Activated CD4-positive, alpha-beta memory T cell treated with anti-CD3 and anti-CD28 coated beads for 36 hours (primary cell): Measurements from ENCODE around the gene PELI2. TPM values are rescaled to one million over a fixed set of nuclear protein-coding genes. Genes with fewer than 3 reads are reported as not detected.

Experiments used
- CTCF ChIA-PET: fragments of 350-600 bp; sonication (Branson Sonifier 250); formaldehyde crosslinking; loops from one replicate; lab custom pipeline; 2021; ENCODE audit warnings: antibody characterized with exemption, inconsistent platforms; lab: Charles Lee
- POLR2A ChIA-PET: fragments of 350-600 bp; sonication (Branson Sonifier 250); formaldehyde crosslinking; loops from one replicate; lab custom pipeline; 2021; ENCODE audit warnings: antibody characterized with exemption; lab: Charles Lee
- DNase-seq: peaks from one replicate; pipeline ENCODE4 v3.0.0-alpha.2; 2020
- H3K27ac Mint-ChIP-seq: one replicate; pipeline ENCODE4 v1.8.0; 2021; ENCODE audit warnings: mixed read lengths
- H3K27me3 Mint-ChIP-seq: one replicate; pipeline ENCODE4 v1.8.0; 2021; ENCODE audit warnings: mixed read lengths
- H3K36me3 Mint-ChIP-seq: one replicate; pipeline ENCODE4 v1.8.0; 2021; ENCODE audit warnings: mixed read lengths
- H3K4me1 Mint-ChIP-seq: one replicate; pipeline ENCODE4 v1.8.0; 2021; ENCODE audit warnings: low read depth, mixed read lengths
- H3K4me3 Mint-ChIP-seq: one replicate; pipeline ENCODE4 v1.8.0; 2021; ENCODE audit warnings: mild to moderate bottlenecking, mixed read lengths
- H3K9me3 Mint-ChIP-seq: one replicate; pipeline ENCODE4 v1.8.0; 2021; ENCODE audit warnings: mixed read lengths
- intact Hi-C: fragments of 100-400 bp; cut with micrococcal nuclease; formaldehyde crosslinking; loops from one replicate; pipeline ENCODE4 v1.15.1; 2023
- total RNA-seq, 2 experiments: library from RNA; stranded (reverse); gene quantifications; one replicate each; pipeline ENCODE4 v1.2.3, GENCODE V29; 2021

Gene PELI2
- total RNA-seq, 2 experiments from 2014 or later = 6.4 to 6.6 TPM

- H3K4me1 Mint-ChIP-seq = no peaks in the 10 kb centered on the region
- CTCF ChIA-PET = no interaction called here
Measured at GRCh38 chr14:56276108-56276507, 157.9 kb downstream of the PELI2 start.

GRCh38 chr14:56278383-56278782 is 160.2 kb downstream of the PELI2 start:
- H3K27ac Mint-ChIP-seq = no peak overlapping the region

More at GRCh38 chr14:56276108-56276507, 157.9 kb downstream of the PELI2 start:
- no peak overlapping the region for H3K4me3 Mint-ChIP-seq
- DNase-seq = no peak
- no peaks in the 10 kb centered on the region for H3K27me3 Mint-ChIP-seq
- intact Hi-C loops = no loop called here
- no peaks in the 10 kb centered on the region for H3K36me3 Mint-ChIP-seq
- POLR2A ChIA-PET = no interaction called here
- no peak overlapping the region for H3K27ac Mint-ChIP-seq
- no peaks in the 10 kb centered on the region for H3K9me3 Mint-ChIP-seq

GRCh38 chr14:56280843-56281242 is 162.6 kb downstream of the PELI2 start:
- H3K9me3 Mint-ChIP-seq = no peaks in the 10 kb centered on the region
- DNase-seq = no peak
- no peaks in the 10 kb centered on the region for H3K27me3 Mint-ChIP-seq
- H3K27ac Mint-ChIP-seq = no peak overlapping the region
- POLR2A ChIA-PET = no interaction called here
- no peaks in the 10 kb centered on the region for H3K36me3 Mint-ChIP-seq
- no peaks in the 10 kb centered on the region for H3K4me1 Mint-ChIP-seq
- CTCF ChIA-PET = no interaction called here
- no peak overlapping the region for H3K4me3 Mint-ChIP-seq
- intact Hi-C loops = no loop called here

More at GRCh38 chr14:56278383-56278782, 160.2 kb downstream of the PELI2 start:
- intact Hi-C loops = no loop called here
- Mint-ChIP-seq H3K4me1 (no peaks in the 10 kb centered on the region), H3K4me3 (no peak overlapping the region), H3K27me3 (no peaks in the 10 kb centered on the region), H3K9me3 (no peaks in the 10 kb centered on the region), H3K36me3 (no peaks in the 10 kb centered on the region)
- CTCF ChIA-PET = no interaction called here
- POLR2A ChIA-PET = no interaction called here
- no peak for DNase-seq

GRCh38 chr14:56282179-56282578 is 164.0 kb downstream of the PELI2 start:
- Mint-ChIP-seq H3K4me1 (no peaks in the 10 kb centered on the region), H3K27me3 (no peaks in the 10 kb centered on the region), H3K9me3 (no peaks in the 10 kb centered on the region), H3K36me3 (no peaks in the 10 kb centered on the region), H3K4me3 (no peak overlapping the region), H3K27ac (no peak overlapping the region)
- intact Hi-C loops = no loop called here
- CTCF ChIA-PET = no interaction called here
- DNase-seq = no peak
- POLR2A ChIA-PET = no interaction called here

GRCh38 chr14:56284641-56285040 is 166.4 kb downstream of the PELI2 start:
- no peak overlapping the region for H3K27ac Mint-ChIP-seq
- CTCF ChIA-PET = no interaction called here
- H3K9me3 Mint-ChIP-seq = no peaks in the 10 kb centered on the region
- intact Hi-C loops = no loop called here
- no peaks in the 10 kb centered on the region for H3K27me3 Mint-ChIP-seq
- POLR2A ChIA-PET = no interaction called here
- H3K36me3 Mint-ChIP-seq = peaks cover 3% of the 10 kb centered on the region
- no peak for DNase-seq
- H3K4me3 Mint-ChIP-seq = no peak overlapping the region
- H3K4me1 Mint-ChIP-seq = no peaks in the 10 kb centered on the region

GRCh38 chr14:56289155-56289554 is 170.9 kb downstream of the PELI2 start:
- no peaks in the 10 kb centered on the region for H3K9me3 Mint-ChIP-seq
- no peaks in the 10 kb centered on the region for H3K27me3 Mint-ChIP-seq
- CTCF ChIA-PET = no interaction called here
- H3K4me1 Mint-ChIP-seq = no peaks in the 10 kb centered on the region
- DNase-seq = no peak
- peaks cover 10% of the 10 kb centered on the region for H3K36me3 Mint-ChIP-seq
- intact Hi-C loops = no loop called here
- POLR2A ChIA-PET = no interaction called here
- H3K4me3 Mint-ChIP-seq = no peak overlapping the region
- no peak overlapping the region for H3K27ac Mint-ChIP-seq

- Mint-ChIP-seq H3K27me3 (no peaks in the 10 kb centered on the region), H3K4me1 (no peaks in the 10 kb centered on the region), H3K36me3 (peaks cover 10% of the 10 kb centered on the region), H3K4me3 (no peak overlapping the region), H3K9me3 (no peaks in the 10 kb centered on the region), H3K27ac (no peak overlapping the region)
- DNase-seq = no peak
- ChIA-PET CTCF (no interaction called here), POLR2A (no interaction called here)
- intact Hi-C loops = no loop called here
Measured at GRCh38 chr14:56290195-56290594, 172.0 kb downstream of the PELI2 start.

- H3K36me3 Mint-ChIP-seq = peaks cover 21% of the 10 kb centered on the region
Measured at GRCh38 chr14:56292970-56293369, 174.8 kb downstream of the PELI2 start.

GRCh38 chr14:56293506-56293905 is 175.3 kb downstream of the PELI2 start:
- Mint-ChIP-seq H3K9me3 (no peaks in the 10 kb centered on the region), H3K4me1 (no peaks in the 10 kb centered on the region), H3K27ac (no peak overlapping the region), H3K36me3 (peaks cover 21% of the 10 kb centered on the region), H3K4me3 (no peak overlapping the region), H3K27me3 (no peaks in the 10 kb centered on the region)
- DNase-seq = no peak
- intact Hi-C loops = no loop called here
- ChIA-PET CTCF (no interaction called here), POLR2A (no interaction called here)

More at GRCh38 chr14:56292970-56293369, 174.8 kb downstream of the PELI2 start:
- no peak overlapping the region for H3K27ac Mint-ChIP-seq
- no peaks in the 10 kb centered on the region for H3K9me3 Mint-ChIP-seq
- CTCF ChIA-PET = interaction anchor here (0.7 kb wide), 1 partner anchor 561 kb away, joined by 3 read pairs; no protein-coding TSS in a partner anchor
- no peaks in the 10 kb centered on the region for H3K4me1 Mint-ChIP-seq
- POLR2A ChIA-PET = no interaction called here
- intact Hi-C loops = no loop called here
- no peaks in the 10 kb centered on the region for H3K27me3 Mint-ChIP-seq
- no peak for DNase-seq
- no peak overlapping the region for H3K4me3 Mint-ChIP-seq

GRCh38 chr14:56294128-56294527 is 175.9 kb downstream of the PELI2 start:
- Mint-ChIP-seq H3K4me3 (no peak overlapping the region), H3K27ac (no peak overlapping the region), H3K27me3 (no peaks in the 10 kb centered on the region), H3K36me3 (peaks cover 22% of the 10 kb centered on the region), H3K9me3 (no peaks in the 10 kb centered on the region), H3K4me1 (no peaks in the 10 kb centered on the region)
- no peak for DNase-seq
- intact Hi-C loops = no loop called here
- POLR2A ChIA-PET = no interaction called here
- CTCF ChIA-PET = no interaction called here

GRCh38 chr14:56295743-56296142 is 177.5 kb downstream of the PELI2 start:
- intact Hi-C loops = no loop called here
- no peaks in the 10 kb centered on the region for H3K9me3 Mint-ChIP-seq
- ChIA-PET POLR2A (no interaction called here), CTCF (no interaction called here)
- H3K4me1 Mint-ChIP-seq = no peaks in the 10 kb centered on the region
- H3K27ac Mint-ChIP-seq = no peak overlapping the region
- peaks cover 16% of the 10 kb centered on the region for H3K36me3 Mint-ChIP-seq
- H3K4me3 Mint-ChIP-seq = no peak overlapping the region
- no peak for DNase-seq
- no peaks in the 10 kb centered on the region for H3K27me3 Mint-ChIP-seq

- POLR2A ChIA-PET = no interaction called here
- no peaks in the 10 kb centered on the region for H3K27me3 Mint-ChIP-seq
- H3K4me3 Mint-ChIP-seq = no peak overlapping the region
Measured at GRCh38 chr14:56297449-56297848, 179.2 kb downstream of the PELI2 start.

GRCh38 chr14:56299306-56299984 is 181.2 kb downstream of the PELI2 start:
- ChIA-PET POLR2A (no interaction called here), CTCF (no interaction called here)
- H3K36me3 Mint-ChIP-seq = peaks cover 18% of the 10 kb centered on the region

More at GRCh38 chr14:56297449-56297848, 179.2 kb downstream of the PELI2 start:
- no peaks in the 10 kb centered on the region for H3K9me3 Mint-ChIP-seq
- intact Hi-C loops = no loop called here
- H3K27ac Mint-ChIP-seq = no peak overlapping the region
- CTCF ChIA-PET = no interaction called here
- H3K4me1 Mint-ChIP-seq = no peaks in the 10 kb centered on the region
- DNase-seq = no peak
- H3K36me3 Mint-ChIP-seq = peaks cover 18% of the 10 kb centered on the region

More at GRCh38 chr14:56299306-56299984, 181.2 kb downstream of the PELI2 start:
- intact Hi-C loops = no loop called here
- no peaks in the 10 kb centered on the region for H3K9me3 Mint-ChIP-seq
- no peaks in the 10 kb centered on the region for H3K27me3 Mint-ChIP-seq
- no peak overlapping the region for H3K4me3 Mint-ChIP-seq
- H3K4me1 Mint-ChIP-seq = no peaks in the 10 kb centered on the region
- DNase-seq = no peak
- H3K27ac Mint-ChIP-seq = no peak overlapping the region
